ENCODE measurements around the gene CCL26. TPM values are rescaled to one million over a fixed set of nuclear protein-coding genes. Genes with fewer than 3 reads are reported as not detected.

CCL26 gene
- total RNA-seq, 4 donors from 2014 or later, result not detected

- Histone ChIP-seq H3K9me3 (no peaks in the 10 kb centered on the region), H3K27ac (no peak overlapping the region), H3K36me3 (no peaks in the 10 kb centered on the region), H3K4me3 (no peak overlapping the region), H3K4me1 (no peaks in the 10 kb centered on the region), H3K27me3 (no peaks in the 10 kb centered on the region)
- intact Hi-C loops (cut with DNase I; ENCODE audit: low total_unique reads) (no loop called here), in situ Hi-C loops (cut with MboI; ENCODE audit: low pct_ligation_motif_present in 1 of 4, low pct_unique_long_range_greater_than_20kb in 1 of 4, low sequenced_read_pairs in 3 of 4) (no loop called here)
- no peak for TF ChIP-seq CTCF (IDR thresholded peaks at IDR 0.05)
- DNase-seq, result no peak
- WGBS, 2 donors (ENCODE audit: low coverage in 1 of 2), result 70 to 92% methylated on average over 2 to 6 of the region's 6 CpGs
Observed at GRCh38 chr7:75817116-75817515, 45.1 kb upstream of the CCL26 start.

- no peak for TF ChIP-seq POLR2AphosphoS5 (IDR thresholded peaks at IDR 0.05)
- no peak for TF ChIP-seq POLR2A (IDR thresholded peaks at IDR 0.05)
- no peak for TF ChIP-seq CTCF (IDR thresholded peaks at IDR 0.05)
- no peak for TF ChIP-seq EP300 (IDR thresholded peaks at IDR 0.05; ENCODE audit: low read depth)
- DNase-seq, result no peak
Observed at GRCh38 chr7:75815418-75816064, 43.5 kb upstream of the CCL26 start.

GRCh38 chr7:75814407-75814947 lies 42.5 kb upstream of the CCL26 start:
- Histone ChIP-seq H3K27me3 (no peaks in the 10 kb centered on the region), H3K4me3 (no peak overlapping the region), H3K36me3 (no peaks in the 10 kb centered on the region), H3K27ac (no peak overlapping the region), H3K9me3 (no peaks in the 10 kb centered on the region), H3K4me1 (no peaks in the 10 kb centered on the region)
- TF ChIP-seq POLR2A (IDR thresholded peaks at IDR 0.05) (no peak), CTCF (IDR thresholded peaks at IDR 0.05) (no peak), EP300 (IDR thresholded peaks at IDR 0.05; ENCODE audit: low read depth) (no peak), POLR2AphosphoS5 (IDR thresholded peaks at IDR 0.05) (no peak)
- no peak for DNase-seq
- intact Hi-C loops (cut with DNase I; ENCODE audit: low total_unique reads), result no loop called here
- in situ Hi-C loops (cut with MboI; ENCODE audit: low pct_ligation_motif_present in 1 of 4, low pct_unique_long_range_greater_than_20kb in 1 of 4, low sequenced_read_pairs in 3 of 4), result no loop called here
- 67 to 84% methylated on average over 1 to 13 of the region's 13 CpGs for WGBS, 2 donors (ENCODE audit: low coverage in 1 of 2)

More at GRCh38 chr7:75815418-75816064, 43.5 kb upstream of the CCL26 start:
- intact Hi-C loops (cut with DNase I; ENCODE audit: low total_unique reads), result no loop called here
- no peak overlapping the region for H3K4me3 ChIP-seq
- in situ Hi-C loops (cut with MboI; ENCODE audit: low pct_ligation_motif_present in 1 of 4, low pct_unique_long_range_greater_than_20kb in 1 of 4, low sequenced_read_pairs in 3 of 4), result no loop called here
- no peaks in the 10 kb centered on the region for H3K27me3 ChIP-seq
- no peak overlapping the region for H3K27ac ChIP-seq
- no peaks in the 10 kb centered on the region for H3K9me3 ChIP-seq
- H3K4me1 ChIP-seq, result no peaks in the 10 kb centered on the region
- no peaks in the 10 kb centered on the region for H3K36me3 ChIP-seq
- WGBS, 2 donors (ENCODE audit: low coverage in 1 of 2), result 27 to 71% methylated on average over 2 to 10 of the region's 10 CpGs

- Histone ChIP-seq H3K9me3 (no peaks in the 10 kb centered on the region), H3K36me3 (no peaks in the 10 kb centered on the region), H3K27me3 (no peaks in the 10 kb centered on the region), H3K27ac (no peak within 1 kb of the TSS), H3K4me1 (no peaks in the 10 kb centered on the region), H3K4me3 (no peak within 1 kb of the TSS)
- TF ChIP-seq POLR2AphosphoS5 (IDR thresholded peaks at IDR 0.05) (no peak), CTCF (IDR thresholded peaks at IDR 0.05) (no peak)
- no peak for DNase-seq
- 62% methylated on average over 7 of the region's 7 CpGs; no CpG with 5 or more reads in 1 of the 2 donors for WGBS, 2 donors (ENCODE audit: low coverage in 1 of 2)
- intact Hi-C loops (cut with DNase I; ENCODE audit: low total_unique reads) (no loop called here), in situ Hi-C loops (cut with MboI; ENCODE audit: low pct_ligation_motif_present in 1 of 4, low pct_unique_long_range_greater_than_20kb in 1 of 4, low sequenced_read_pairs in 3 of 4) (no loop called here)
Observed at GRCh38 chr7:75813781-75814236, 41.8 kb upstream of the CCL26 start, which contains the start of gene CCL24. CCL24 (minus strand) TSS chr7:75813806; CDS start chr7:75813715, 91 bp downstream.
